ENCODE measurements around the gene IDI2. TPM values are rescaled to one million over a fixed set of nuclear protein-coding genes. Genes with fewer than 3 reads are reported as not detected.

Gene IDI2
- total RNA-seq, 1 donor from 2014 or later, result not detected

DNA sequence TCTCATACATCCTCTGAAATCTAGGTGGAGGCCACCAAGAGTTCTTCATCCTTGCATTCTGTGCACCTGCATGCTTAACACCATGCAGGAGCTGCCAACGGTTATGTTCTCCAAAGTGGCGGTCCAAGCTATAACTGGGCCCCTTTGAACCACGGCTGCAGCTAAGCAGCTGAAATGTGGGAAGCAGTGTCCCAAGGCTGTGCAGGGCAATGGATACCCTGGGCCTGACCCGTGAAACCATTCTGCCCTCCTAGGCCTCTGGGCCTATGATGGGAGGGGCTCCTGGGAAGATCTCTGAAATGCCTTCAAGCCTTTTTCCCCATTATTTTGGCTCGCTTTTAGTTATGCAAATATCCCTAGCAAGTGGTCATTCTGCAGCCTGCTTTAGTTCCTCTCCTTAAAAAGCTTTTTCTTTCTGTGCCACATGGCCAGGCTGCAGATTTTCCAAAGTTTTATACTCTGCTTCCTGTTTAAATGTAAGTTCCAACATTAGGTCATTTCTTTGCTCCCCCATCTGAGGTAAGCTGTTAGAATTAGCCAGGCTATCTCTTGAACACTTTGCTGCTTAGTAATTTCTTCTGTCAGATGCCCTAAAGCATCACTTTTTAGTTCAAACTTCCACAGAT is 45.1 kb downstream of the IDI2 start:
- TF ChIP-seq, protein P1, sequence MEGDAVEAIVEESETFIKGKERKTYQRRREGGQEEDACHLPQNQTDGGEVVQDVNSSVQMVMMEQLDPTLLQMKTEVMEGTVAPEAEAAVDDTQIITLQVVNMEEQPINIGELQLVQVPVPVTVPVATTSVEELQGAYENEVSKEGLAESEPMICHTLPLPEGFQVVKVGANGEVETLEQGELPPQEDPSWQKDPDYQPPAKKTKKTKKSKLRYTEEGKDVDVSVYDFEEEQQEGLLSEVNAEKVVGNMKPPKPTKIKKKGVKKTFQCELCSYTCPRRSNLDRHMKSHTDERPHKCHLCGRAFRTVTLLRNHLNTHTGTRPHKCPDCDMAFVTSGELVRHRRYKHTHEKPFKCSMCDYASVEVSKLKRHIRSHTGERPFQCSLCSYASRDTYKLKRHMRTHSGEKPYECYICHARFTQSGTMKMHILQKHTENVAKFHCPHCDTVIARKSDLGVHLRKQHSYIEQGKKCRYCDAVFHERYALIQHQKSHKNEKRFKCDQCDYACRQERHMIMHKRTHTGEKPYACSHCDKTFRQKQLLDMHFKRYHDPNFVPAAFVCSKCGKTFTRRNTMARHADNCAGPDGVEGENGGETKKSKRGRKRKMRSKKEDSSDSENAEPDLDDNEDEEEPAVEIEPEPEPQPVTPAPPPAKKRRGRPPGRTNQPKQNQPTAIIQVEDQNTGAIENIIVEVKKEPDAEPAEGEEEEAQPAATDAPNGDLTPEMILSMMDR (IDR thresholded peaks at IDR 0.05), result no peak
- Mint-ChIP-seq H3K9me3 (ENCODE audit: low read depth) (peaks cover 23% of the 10 kb centered on the region), H3K4me1 (ENCODE audit: low read depth) (no peaks in the 10 kb centered on the region), H3K27me3 (ENCODE audit: low read depth) (no peaks in the 10 kb centered on the region), H3K4me3 (ENCODE audit: unreplicated experiment) (no peak overlapping the region), H3K36me3 (ENCODE audit: low read depth) (peaks cover 17% of the 10 kb centered on the region), H3K27ac (ENCODE audit: unreplicated experiment) (no peak overlapping the region)
- DNase-seq (ENCODE audit: low spot score), result no peak

DNA sequence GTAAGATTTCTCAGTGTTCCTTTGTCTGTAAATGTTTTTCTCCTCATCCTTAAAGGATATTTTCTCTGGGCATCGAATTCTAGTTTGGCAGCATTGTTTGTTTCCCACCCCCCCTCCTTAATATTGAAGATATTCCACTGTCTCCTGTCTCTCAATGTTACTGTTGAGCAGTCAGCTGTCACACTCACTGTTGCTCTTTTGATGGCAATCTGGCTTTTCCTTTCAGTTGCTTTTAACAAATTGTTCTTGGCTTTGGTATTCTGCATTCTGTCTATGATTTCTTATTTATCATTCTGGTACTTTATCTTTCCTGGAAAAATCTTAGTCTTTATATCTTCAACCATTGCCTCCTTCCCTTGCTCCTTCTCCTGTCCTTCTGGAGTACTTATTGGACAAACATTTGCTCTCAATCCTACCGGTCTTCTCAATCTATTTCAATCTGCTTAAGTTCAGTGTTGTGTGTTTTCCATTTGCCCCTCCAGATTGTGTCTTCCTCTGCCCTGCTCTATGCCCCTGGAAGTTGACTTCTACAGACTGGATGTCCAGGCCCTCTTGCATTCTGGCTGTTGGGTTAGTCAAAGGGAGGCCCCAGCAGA is 46.7 kb downstream of the IDI2 start:
- H3K4me3 Mint-ChIP-seq (ENCODE audit: unreplicated experiment), result no peak overlapping the region
- TF ChIP-seq, protein P1 (IDR thresholded peaks at IDR 0.05), result no peak
- no peaks in the 10 kb centered on the region for H3K27me3 Mint-ChIP-seq (ENCODE audit: low read depth)
- H3K4me1 Mint-ChIP-seq (ENCODE audit: low read depth), result no peaks in the 10 kb centered on the region
- H3K27ac Mint-ChIP-seq (ENCODE audit: unreplicated experiment), result no peak overlapping the region
- peaks cover 17% of the 10 kb centered on the region for H3K36me3 Mint-ChIP-seq (ENCODE audit: low read depth)
- peaks cover 23% of the 10 kb centered on the region for H3K9me3 Mint-ChIP-seq (ENCODE audit: low read depth)
- DNase-seq (ENCODE audit: low spot score), result no peak

DNA sequence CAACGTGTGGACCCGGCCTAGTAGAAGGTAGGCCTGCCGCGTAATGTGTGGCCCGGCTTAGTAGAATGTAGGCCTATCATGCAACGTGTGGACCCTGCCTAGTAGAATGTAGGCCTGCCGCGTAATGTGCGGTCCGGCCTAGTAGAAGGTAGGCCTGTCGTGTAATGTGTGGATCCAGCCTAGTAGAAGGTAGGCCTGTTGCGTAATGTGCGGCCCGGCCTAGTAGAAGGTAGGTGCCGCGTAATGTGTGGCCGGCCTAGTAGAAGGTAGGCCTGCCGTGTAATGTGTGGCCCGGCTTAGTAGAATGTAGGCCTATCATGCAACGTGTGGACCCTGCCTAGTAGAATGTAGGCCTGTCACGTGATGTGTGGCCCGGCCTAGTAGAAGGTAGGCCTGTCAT is 49.3 kb downstream of the IDI2 start:
- DNase-seq (ENCODE audit: low spot score), result no peak
- Mint-ChIP-seq H3K4me1 (ENCODE audit: low read depth) (peaks cover 3% of the 10 kb centered on the region), H3K36me3 (ENCODE audit: low read depth) (peaks cover 17% of the 10 kb centered on the region), H3K9me3 (ENCODE audit: low read depth) (peaks cover 23% of the 10 kb centered on the region), H3K27ac (ENCODE audit: unreplicated experiment) (no peak overlapping the region), H3K27me3 (ENCODE audit: low read depth) (no peaks in the 10 kb centered on the region), H3K4me3 (ENCODE audit: unreplicated experiment) (no peak overlapping the region)
- TF ChIP-seq, protein P1 (IDR thresholded peaks at IDR 0.05), result no peak

GRCh38 chr10:974785-975074 is 50.9 kb downstream of the IDI2 start:
- peaks cover 16% of the 10 kb centered on the region for H3K9me3 Mint-ChIP-seq (ENCODE audit: low read depth)
- H3K36me3 Mint-ChIP-seq (ENCODE audit: low read depth), result peaks cover 10% of the 10 kb centered on the region
- H3K27me3 Mint-ChIP-seq (ENCODE audit: low read depth), result no peaks in the 10 kb centered on the region
- TF ChIP-seq, protein P1 (IDR thresholded peaks at IDR 0.05), result no peak
- H3K27ac Mint-ChIP-seq (ENCODE audit: unreplicated experiment), result no peak overlapping the region
- H3K4me3 Mint-ChIP-seq (ENCODE audit: unreplicated experiment), result no peak overlapping the region
- DNase-seq (ENCODE audit: low spot score), result no peak
- peaks cover 17% of the 10 kb centered on the region for H3K4me1 Mint-ChIP-seq (ENCODE audit: low read depth)

DNA sequence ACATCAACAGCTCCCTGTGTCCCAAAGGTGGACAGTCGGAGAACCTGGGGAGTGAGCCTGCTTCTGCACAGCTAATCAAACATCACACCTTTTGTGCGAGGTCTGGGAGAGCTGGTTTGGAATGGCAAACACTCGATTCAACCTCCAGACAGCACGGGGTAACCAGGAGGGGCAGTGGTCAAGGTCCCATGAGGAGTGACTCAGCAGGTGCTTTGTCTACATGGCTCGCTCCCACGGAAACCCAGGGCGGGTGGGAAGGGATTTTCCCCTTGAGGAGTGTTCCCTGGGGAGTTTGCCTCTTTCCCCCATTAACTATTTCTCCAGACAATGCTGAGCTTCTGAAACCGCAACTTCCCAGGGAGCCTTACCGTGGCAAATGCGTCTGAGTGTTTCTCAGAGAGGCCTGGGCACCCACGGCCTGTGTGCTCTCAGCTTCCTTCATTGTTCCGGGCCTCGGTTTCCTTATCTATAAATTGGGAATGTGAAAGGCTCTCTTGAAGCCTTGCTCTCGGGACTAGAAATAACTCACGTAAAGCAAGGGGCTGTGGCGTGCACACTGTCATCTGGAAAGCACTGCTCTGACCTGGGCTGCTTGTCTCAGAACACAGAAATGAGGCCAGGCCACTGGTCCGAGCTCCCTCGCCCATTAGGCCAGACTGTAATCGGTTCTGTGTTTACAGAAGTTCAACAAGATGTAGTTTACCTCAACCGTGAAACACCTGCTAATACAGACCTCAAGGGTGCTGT is 51.4 kb downstream of the IDI2 start:
- TF ChIP-seq, protein P1 (IDR thresholded peaks at IDR 0.05), result no peak
- no peak overlapping the region for H3K27ac Mint-ChIP-seq (ENCODE audit: unreplicated experiment)
- peaks cover 16% of the 10 kb centered on the region for H3K9me3 Mint-ChIP-seq (ENCODE audit: low read depth)
- peaks cover 17% of the 10 kb centered on the region for H3K4me1 Mint-ChIP-seq (ENCODE audit: low read depth)
- H3K36me3 Mint-ChIP-seq (ENCODE audit: low read depth), result peaks cover 9% of the 10 kb centered on the region
- H3K27me3 Mint-ChIP-seq (ENCODE audit: low read depth), result no peaks in the 10 kb centered on the region
- H3K4me3 Mint-ChIP-seq (ENCODE audit: unreplicated experiment), result no peak overlapping the region
- DNase-seq (ENCODE audit: low spot score), result no peak
